SH-SY5Y (cell line): ENCODE data around the gene AKIRIN2.

Experiments
- GATA2 ChIP-seq: IDR thresholded peaks from 2 replicates; pipeline ENCODE4 v1.6.1; 2011; ENCODE audit warnings: mild to moderate bottlenecking, low read depth, low read length
- GATA3 ChIP-seq: IDR thresholded peaks from 2 replicates; pipeline ENCODE4 v1.6.1; 2011; ENCODE audit warnings: low read depth, mild to moderate bottlenecking, low read length, moderate library complexity

AKIRIN2 gene

GRCh38 chr6:87673237-87673636 lies 28.8 kb downstream of the AKIRIN2 start:
- TF ChIP-seq GATA3: no peak
- TF ChIP-seq GATA2: no peak

DNA sequence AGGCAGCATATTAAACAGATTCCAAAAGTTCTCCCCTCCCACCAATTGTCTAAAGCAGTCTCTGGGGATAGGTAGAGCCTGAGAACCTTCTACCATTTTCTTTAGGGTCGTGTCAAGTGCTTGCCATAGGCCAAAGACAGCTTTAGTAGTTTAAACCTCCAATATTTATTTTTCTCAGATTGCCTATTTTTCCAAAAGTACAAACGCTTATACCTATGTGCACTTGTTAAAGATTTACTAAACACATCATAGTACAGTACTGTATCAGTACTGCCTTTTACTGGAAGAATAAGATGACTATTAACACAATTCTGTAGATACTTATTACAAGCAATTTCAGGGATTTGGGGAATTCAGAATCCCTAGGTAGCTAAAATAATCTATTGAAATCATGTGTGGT lies 29.4 kb downstream of the AKIRIN2 start:
- TF ChIP-seq GATA3 (no peak), GATA2 (no peak)

- no peak for TF ChIP-seq GATA3
- no peak for TF ChIP-seq GATA2
These were observed 30.4 kb downstream of the AKIRIN2 start for GRCh38 chr6:87671555-87672029.

DNA sequence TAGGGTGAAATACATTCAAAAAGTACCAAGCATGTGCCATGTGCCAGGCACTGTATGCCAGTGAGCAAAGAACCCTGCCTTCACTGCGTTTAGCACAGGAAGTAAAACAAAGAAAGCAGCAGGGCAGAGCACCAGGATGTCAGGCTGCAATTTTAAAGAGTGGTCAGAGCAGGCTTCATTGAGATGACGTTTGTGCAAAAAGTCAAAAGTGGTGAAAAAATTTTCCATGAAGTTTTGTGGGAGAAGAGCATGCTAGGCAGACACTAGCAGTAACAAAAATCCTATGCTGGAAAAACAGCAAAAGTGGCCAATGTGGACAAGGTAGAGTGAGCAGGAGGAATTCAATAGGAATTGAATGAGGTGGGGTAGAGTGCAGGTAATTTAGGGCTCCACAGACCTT lies 31.3 kb downstream of the AKIRIN2 start:
- no peak for TF ChIP-seq GATA2
- no peak for TF ChIP-seq GATA3

- TF ChIP-seq GATA3: no peak
- no peak for TF ChIP-seq GATA2
These were observed 33.0 kb downstream of the AKIRIN2 start for GRCh38 chr6:87669051-87669450.

DNA sequence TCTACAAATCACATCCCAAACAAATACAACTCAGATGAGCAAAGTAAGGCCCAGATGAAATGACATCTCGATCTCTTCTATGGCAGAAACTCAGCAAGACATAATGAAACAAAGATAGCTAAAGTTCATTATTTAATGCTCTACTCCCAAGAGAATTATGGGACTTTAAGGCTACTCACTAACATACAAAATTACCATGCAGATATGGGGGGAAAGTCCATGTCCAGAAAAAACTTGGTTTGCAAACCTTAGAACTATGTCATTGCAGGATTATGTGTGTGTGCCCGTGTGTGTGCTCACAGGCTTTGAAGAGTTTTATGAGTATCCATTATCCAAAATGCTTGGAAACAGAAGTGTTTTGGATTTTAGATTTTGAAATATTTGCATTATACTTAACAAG lies 34.0 kb downstream of the AKIRIN2 start:
- no peak for TF ChIP-seq GATA3
- TF ChIP-seq GATA2: no peak

DNA sequence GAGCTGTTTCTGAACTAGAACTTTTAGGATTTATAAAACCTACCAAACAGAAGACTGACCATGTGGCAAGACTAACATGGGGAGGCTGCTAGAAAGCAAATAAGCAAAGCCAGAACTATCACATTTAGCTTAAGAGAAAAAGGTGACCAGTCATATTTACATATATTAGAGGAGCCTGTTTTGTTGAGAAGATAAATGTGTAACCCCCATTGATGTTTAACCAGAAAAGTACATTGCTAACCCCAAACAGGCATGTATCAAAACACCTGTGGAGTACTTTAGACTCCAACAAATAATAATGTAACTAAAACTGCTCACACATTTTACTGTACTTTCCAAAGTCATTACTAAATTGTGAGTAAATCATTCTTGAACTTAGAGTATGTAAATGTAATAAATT lies 35.0 kb downstream of the AKIRIN2 start:
- TF ChIP-seq GATA3: no peak
- no peak for TF ChIP-seq GATA2

DNA sequence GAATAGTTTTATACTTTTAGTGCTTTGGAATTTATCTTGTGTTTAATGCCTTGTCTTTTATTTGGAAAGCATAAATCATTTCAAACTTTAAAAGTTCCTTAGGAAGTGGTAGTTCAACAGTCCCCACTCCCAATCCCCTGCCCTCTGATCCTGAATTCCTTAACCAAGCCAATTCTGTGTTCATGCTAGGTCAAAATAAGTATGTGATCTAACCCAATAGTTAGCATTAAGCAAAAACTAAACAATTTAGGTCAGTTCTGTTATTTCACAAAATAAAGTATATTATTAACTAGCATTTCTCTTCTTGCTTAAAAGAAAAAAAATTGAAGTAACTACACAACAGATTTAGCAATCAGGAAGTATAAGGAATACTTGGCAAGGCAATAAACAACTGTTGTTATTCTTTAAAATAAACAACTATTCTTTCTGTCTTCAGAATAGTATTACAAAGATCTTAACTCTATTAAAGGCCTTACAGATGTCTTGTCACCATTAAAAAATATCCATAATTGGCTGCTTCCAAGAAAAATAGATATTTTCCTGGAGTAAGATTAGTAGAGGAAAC lies 37.0 kb downstream of the AKIRIN2 start:
- TF ChIP-seq GATA2: no peak
- TF ChIP-seq GATA3: no peak

GRCh38 chr6:87663434-87663833 lies 38.6 kb downstream of the AKIRIN2 start:
- no peak for TF ChIP-seq GATA3
- no peak for TF ChIP-seq GATA2

DNA sequence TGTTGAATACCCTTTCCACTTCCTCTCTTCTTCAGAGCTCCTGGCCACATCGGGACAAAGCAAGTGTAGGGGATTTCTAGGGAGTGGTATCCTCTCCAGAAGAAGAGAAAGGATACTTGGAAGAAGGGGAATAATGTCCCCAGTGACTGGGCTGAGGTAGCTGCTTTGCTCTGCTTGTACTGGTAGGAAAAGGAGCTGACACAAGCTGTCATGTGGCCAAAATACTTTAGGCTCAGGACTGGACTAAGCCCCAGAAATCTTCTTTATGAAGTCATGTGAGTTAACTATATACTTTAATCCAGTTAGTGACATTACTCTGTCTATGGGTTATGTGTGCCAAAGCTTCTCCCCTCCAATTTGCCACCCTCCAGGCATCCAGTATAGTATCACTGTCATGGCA lies 40.5 kb downstream of the AKIRIN2 start:
- no peak for TF ChIP-seq GATA2

GRCh38 chr6:87661016-87661415 lies 41.0 kb downstream of the AKIRIN2 start:
- no peak for TF ChIP-seq GATA3
- TF ChIP-seq GATA2: no peak

DNA sequence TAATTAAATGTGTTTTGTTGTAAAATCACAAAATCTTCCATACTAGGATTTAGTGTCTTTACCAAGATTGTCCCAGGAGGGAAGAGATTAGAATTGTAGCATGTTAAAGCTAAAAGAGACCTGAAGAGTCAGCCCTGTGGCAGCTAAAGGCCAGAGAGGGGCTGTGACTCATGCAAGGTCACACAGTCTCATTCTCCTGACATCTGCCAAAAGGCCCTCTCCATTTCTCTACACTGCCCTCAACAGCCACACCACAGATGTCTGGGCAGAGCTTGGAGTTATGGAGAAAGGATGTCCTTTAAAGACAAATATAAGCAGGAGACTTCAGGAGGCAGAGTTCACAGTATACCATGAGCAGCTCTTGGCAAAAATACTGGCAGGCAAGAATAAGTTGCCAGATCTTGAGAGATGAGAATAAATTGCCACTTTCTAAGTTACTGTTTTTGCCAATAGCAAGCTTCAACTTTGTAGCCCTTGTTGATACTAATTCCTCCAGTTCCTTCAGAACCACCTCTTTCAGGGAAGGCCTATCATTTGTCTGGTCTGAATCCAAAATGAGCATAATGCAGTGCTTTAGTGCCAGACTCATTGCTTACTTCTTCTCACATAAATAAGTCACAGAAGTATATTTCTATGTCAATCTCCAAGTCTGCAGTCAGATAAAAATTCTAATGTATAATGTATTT lies 41.7 kb downstream of the AKIRIN2 start:
- no peak for TF ChIP-seq GATA2
- TF ChIP-seq GATA3: no peak

DNA sequence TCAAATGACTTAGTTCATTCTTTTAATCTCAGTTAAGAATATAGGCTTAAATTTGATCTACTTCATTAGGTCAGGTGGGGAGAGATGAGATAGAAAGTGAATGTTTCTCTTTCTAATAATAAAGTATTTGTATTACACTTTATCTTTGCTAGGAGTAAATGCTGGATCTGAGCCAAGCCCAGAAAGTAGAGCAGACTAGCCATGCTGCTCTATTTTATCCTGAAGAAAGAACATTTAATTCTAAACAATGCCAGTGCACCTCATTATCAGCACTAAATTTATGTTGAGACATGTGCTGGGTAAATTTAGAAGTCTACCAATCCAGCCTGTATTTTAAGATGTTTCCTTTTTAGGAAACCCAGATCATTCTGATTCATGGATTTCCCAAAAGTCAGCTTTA lies 43.5 kb downstream of the AKIRIN2 start:
- TF ChIP-seq GATA3: no peak
- no peak for TF ChIP-seq GATA2

- TF ChIP-seq GATA2 (no peak), GATA3 (no peak)
These were observed 45.2 kb downstream of the AKIRIN2 start for GRCh38 chr6:87656857-87657256.

DNA sequence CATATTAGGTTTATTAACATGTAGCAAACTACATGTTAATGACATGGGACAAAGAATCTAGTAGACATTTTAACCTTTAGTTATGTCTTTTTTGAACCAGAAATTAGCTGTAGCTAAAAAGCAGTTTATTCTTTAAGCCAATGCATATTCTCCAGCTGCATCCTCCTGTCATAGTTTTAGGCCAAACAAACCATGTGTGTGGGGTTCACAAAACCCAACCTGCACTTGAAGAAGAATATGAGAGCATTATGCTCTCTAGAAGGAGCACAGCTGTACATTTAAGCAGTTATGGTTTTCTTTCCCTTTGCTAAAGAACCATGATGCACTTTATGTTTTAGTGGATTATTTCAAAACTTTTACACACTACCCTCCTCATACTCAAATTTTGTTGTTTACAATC lies 46.2 kb downstream of the AKIRIN2 start:
- TF ChIP-seq GATA2 (no peak), GATA3 (no peak)
